Measurements from ENCODE around the gene SLC4A2.

DNA sequence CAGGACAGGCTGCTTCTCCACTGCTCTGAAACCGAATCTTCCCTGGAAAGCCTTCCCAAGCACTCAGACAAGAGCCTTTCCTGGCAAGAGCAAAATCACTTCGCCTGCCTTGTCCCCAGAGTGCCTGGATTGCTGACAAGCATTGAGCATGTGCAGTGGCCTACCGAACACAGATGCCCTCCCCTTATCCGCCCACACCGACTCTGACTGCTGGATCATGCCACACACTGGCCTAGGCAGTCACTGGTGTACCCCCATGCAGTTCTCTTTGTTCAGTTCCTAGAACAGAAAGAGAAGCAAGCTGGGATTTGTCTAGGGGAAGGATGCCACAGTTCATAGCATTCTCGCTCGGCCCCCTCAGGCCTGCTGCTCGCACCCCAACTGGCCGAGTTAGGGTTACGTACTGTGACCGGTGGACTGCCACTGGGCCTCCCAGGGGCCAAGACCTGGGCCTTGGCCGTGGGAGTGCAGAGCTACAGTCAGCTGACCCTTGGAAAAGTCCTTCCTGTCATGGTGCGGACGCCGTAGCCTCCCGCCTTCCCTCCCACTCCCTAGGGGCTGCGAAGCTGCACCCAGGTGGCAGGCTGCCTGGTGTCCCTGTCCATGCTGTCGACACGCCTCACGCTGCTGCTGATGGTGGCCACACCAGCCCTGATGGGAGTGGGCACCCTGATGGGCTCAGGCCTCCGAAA is 24.2 kb upstream of the SLC4A2 start:
- TF ChIP-seq GATA2 (IDR thresholded peaks at IDR 0.05; ENCODE audit: low read depth, low read length), result no peak
- TF ChIP-seq GATA3 (IDR thresholded peaks at IDR 0.05; ENCODE audit: low read depth, low read length), result no peak
